NCI-H524 treated with DMSO at 0.1 percent for 48 hours (cell line): Measurements from ENCODE around the gene PLAAT3.
"Not testable (repeated sequence)": the region's sequence is repeated elsewhere in the genome, so short reads cannot be mapped to it uniquely, and the experiment has no call there.

ENCODE experiments used
- DNase-seq: peaks from one replicate; lab custom pipeline; 2025; lab: John Stamatoyannopoulos, UW

The PLAAT3 gene

GRCh38 chr11:63608353-63609345, 5.6 kb downstream of the PLAAT3 start:
- no peak for DNase-seq

DNA sequence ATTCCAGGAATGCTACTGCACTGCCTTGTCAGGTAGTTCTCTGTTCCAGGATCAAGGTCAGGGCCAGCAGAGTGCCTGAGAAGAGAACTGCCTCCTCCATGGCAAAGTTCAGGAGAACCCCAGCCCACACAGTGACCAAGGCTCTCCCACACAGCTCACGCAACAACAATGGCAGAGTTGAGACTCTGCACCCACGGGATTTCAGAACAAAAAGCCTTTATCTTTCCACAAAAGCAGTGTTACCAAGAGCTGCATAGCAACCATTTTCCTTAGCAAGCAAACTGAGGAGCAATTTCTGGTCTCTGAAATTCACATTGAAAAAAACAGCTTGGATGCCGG, 11.1 kb downstream of the PLAAT3 start:
- no peak for DNase-seq

GRCh38 chr11:63602290-63603179, 11.7 kb downstream of the PLAAT3 start:
- DNase-seq = not testable (repeated sequence)

DNA sequence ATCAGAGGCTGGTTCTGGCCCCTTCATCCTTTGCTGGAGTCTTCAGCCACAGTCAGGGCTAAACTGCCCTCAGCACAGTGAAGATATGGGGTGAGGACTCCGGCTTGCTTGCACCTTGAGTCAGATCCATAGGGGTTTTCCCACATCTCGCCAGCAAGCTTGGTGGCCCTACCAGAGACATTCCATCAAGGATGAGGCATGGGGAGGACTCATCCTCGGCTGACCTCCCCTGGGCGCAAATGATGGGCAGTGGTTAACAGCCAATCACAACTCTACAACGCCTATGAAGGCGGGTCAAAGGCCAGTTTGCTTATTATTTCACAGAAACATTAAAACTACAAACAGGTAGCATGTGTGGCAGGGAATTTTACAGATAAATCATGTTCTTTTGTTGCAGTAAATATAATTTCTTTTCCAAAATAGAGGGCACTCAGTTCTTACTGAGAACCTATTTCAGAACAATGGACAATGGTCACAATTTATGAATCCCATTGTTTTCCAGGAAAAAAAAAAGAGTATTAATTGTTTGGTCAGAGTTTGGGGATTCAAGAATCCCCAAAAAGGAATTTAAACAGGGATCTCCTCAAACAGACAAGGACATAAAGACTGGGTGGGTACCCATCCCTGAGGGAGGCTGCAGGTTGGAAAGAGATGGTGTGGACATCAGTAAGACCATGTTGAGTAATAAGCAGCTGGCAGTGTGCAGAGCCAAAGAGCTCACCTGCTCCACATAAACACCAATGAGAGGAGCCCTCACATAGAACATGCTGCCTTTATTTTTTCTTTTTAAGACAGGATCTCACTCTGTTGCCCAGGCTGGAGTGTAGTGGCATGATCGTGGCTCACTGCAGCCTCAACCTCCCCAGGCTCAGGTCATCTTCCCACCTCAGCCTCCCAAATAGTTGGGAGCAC, 14.8 kb downstream of the PLAAT3 start:
- no peak for DNase-seq

DNA sequence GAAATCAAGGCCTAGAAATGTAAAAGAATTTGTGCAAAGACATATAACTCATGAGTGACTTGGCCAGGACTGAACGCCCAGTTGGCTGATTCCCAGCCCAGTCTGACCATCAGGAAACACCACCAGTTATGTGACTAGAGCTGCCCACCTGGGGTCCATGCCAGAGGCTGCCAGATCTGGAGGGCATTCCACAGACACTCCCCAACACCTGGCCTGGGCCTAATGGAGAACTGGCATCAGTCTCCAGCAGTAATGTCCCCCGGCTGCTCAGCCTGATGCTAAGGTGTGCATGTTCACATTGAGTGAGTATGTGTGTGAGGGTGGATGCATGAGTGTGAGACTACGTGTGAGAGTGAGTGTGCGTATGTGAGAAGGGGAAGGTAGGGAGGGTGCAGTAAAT, 15.7 kb downstream of the PLAAT3 start:
- DNase-seq = no peak

- DNase-seq = no peak
These were observed 18.9 kb downstream of the PLAAT3 start for GRCh38 chr11:63595296-63595695.

DNA sequence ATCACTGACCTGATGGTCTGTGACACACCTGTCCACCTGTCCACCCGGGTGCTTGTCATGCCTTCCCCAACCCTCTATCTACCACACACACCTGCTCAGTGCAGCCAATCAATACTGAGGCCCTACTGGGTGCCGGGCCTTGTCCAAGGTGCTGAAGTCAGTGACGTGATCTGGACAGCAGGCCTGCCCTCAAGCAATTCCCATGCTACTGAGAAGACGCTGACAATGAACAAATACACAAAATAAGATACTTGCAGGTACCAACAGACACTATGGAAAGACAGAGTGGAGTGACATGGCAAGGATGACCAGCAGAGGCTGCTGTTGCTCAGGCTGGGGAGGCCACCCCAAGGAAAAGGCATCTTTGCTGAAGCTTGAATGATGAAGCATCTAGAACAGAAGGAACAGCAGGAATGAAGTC, 21.2 kb downstream of the PLAAT3 start:
- DNase-seq = no peak

- no peak for DNase-seq
These were observed 24.0 kb downstream of the PLAAT3 start for GRCh38 chr11:63590024-63590788.

- no peak for DNase-seq
These were observed 25.2 kb downstream of the PLAAT3 start for GRCh38 chr11:63589000-63589399.

- no peak for DNase-seq
These were observed 27.6 kb downstream of the PLAAT3 start for GRCh38 chr11:63586451-63587166.

DNA sequence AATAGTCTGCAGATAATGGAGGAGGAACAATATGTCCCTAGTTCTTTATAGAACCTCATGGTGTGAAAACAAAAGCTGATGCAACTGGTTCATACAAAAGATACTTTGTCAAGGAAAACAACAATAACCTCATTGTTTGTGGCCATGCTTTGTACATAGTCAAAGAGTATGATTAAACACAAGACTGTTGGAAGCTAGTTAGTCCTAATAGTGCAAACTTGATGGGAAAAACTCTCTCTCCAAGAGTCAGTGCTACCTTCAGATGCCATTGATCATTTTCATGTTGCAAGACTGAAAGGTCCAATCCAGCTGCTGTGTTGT, 30.9 kb downstream of the PLAAT3 start:
- DNase-seq = no peak

- not testable (repeated sequence) for DNase-seq
These were observed 33.0 kb downstream of the PLAAT3 start for GRCh38 chr11:63581224-63581623.

DNA sequence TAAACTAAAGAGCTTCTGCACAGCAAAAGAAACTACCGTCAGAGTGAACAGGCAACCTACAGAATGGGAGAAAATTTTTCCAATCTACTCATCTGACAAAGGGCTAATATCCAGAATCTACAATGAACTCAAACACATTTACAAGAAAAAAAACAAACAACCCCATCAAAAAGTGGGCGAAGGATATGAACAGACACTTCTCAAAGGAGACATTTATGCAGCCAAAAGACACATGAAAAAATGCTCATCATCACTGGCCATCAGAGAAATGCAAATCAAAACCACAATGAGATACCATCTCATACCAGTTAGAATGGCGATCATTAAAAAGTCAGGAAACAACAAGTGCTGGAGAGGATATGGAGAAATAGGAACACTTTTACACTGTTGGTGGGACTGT, 35.4 kb downstream of the PLAAT3 start:
- DNase-seq = not testable (repeated sequence)

GRCh38 chr11:63574856-63575602, 39.2 kb downstream of the PLAAT3 start:
- DNase-seq = no peak

DNA sequence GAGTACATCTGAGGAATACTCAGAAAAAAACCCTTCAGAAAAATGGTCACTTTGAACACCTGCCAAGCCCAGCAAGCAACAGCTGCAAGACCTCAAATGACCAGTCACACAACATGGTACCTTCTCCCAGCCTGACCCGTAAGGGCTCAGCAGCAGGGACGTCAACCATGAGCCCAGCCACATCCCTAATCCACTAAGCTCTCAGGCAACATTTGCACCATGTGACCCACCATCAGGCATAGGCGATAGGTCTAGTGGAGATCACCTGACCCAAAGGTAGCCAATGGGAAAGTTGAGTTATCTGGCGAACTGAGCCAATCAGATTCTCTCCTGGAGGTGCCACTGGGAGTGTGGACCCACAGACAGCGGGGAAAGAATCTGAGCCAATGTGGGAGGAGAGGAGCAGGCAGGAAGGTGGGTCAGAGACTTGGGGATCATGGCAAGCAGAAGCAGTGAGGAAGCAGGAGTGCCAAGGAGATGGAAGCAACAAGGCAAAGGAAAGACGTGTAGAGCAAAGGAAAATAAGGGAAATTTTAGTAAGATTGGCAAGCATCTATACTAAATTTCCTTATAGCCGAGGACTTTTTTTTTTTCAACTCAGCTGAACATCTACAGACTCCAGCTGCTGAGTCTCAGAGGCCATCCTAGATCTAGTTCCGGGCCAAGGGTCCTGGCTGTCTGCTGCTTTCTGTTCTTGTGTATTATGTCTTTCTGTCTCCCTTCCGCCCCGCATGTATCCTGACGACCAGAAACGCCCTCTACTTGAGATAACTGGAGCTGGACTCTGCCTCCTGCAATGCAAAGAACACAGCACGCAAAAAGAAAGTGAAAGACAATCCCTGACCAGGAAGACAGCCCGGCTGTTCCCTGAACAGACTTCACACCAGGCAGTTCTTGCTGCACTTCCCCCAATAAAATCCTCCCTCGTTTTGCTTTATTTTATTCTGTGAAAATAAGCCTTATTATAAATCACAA, 40.1 kb downstream of the PLAAT3 start:
- DNase-seq = no peak

DNA sequence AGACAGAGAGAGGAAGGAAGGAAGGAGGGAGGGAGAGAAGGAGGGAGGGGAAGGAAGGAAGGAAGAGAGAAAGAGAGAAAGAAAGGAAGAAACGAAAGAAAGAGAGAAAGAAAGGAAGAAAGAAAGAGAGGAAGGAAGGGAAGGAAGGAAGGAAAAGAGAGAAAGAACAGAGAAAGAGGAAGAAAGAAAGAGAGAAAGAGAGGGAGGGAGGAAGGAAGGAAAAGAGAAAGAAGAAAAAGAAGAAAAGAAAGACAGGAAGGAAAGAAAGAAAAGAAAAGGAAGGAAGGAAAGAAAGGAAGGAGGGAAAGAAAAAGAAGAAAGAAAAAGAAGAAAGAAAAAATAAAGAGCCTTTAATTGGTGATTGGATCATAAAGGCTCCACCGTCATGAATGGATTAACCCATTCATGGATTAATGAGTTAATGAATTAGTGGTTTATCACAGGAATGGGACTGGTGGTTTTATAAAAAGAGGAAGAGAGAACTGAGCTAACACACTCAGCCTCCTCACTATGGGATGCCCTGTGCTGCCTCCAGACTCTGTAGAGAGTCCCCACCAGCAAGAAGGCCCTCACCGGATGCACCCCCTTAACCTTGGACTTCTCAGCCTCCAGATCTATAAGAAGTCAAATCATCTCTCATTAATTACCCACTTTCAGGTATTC, 42.1 kb downstream of the PLAAT3 start:
- DNase-seq = no peak

- DNase-seq = no peak
These were observed 44.7 kb downstream of the PLAAT3 start for GRCh38 chr11:63569570-63569969.
